ENCODE results near the gene SDCBP2. TPM values are rescaled to one million over a fixed set of nuclear protein-coding genes. Genes with fewer than 3 reads are reported as not detected.

The SDCBP2 gene
- total and polyA plus RNA-seq, 2 of the 8 experiments (the other 6 are each of a cell fraction or from before 2014, with no cell fraction given) = 4.2 to 6.7 TPM

DNA sequence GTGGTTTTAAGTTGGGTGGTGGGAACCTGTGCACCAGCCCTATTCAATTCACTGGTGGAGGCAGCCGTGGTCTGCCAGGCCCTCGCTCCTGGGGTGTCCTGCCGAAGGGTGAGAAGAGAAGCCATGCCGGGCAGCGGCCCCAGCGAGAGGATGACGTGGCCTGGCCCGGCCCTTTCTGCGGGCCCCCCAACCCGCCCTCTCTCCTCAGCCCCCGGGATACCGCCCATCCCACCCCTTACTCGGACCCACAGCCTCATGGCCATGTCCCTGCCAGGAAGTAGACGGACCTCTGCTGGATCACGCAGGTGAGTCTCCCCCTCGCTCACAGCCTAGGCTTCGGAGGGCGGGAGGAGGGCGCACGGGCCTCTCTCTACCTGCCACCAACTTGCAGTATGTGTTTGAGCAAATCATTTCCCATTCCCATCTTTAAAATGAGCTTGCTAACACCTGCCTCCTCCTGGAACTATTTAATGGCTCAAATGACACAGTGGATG is 32.8 kb downstream of the SDCBP2 start (continued):
- TF ChIP-seq ASH2L (IDR thresholded peaks at IDR 0.05; ENCODE audit: low read length) = no peak
- TF ChIP-seq CHD1 (IDR thresholded peaks at IDR 0.05; ENCODE audit: low read depth, low read length) = no peak
- TF ChIP-seq CREB1 (IDR thresholded peaks at IDR 0.05) = no peak
- no peak for TF ChIP-seq HDAC2 (IDR thresholded peaks at IDR 0.05; ENCODE audit: borderline replicate concordance in 1 of 2, low read depth in 2 of 2, low read length in 2 of 2)
- TF ChIP-seq KDM5A (IDR thresholded peaks at IDR 0.05; ENCODE audit: low read length) = no peak
- TF ChIP-seq EGR1 (IDR thresholded peaks at IDR 0.05; ENCODE audit: borderline replicate concordance, low read depth, low read length) = no peak
- TF ChIP-seq BCL11A (IDR thresholded peaks at IDR 0.05; ENCODE audit: low read depth in 2 of 2, low read length in 2 of 2) = no peak

All from H1 (cell line).